Naive B cell (primary cell): ENCODE measurements around the gene SNX27. TPM values are rescaled to one million over a fixed set of nuclear protein-coding genes. Genes with fewer than 3 reads are reported as not detected.

Source experiments
- ATAC-seq, 2 donors: fragments of 150-1000 bp; cut with Tn5 transposase; 2 replicates each; pipeline ENCODE4 v1.10.0; 2021; ENCODE audit warnings: low read depth in 2 of 2, mild to moderate bottlenecking in 2 of 2, moderate library complexity in 2 of 2
- DNase-seq: peaks from one replicate; pipeline ENCODE4 v3.0.0; 2022
- H3K27ac Mint-ChIP-seq, 6 donors: one replicate each; pipeline ENCODE4 v1.8.0; 2020 to 2022; ENCODE audit warnings: mild to moderate bottlenecking in 6 of 6, mixed read lengths in 6 of 6, moderate library complexity in 5 of 6, inconsistent platforms in 2 of 6
- H3K27me3 Mint-ChIP-seq, 3 donors: one replicate each; pipeline ENCODE4 v1.8.0; 2021 to 2022; ENCODE audit warnings: mixed read lengths in 3 of 3, mild to moderate bottlenecking in 1 of 3
- H3K36me3 Mint-ChIP-seq, 2 donors: one replicate each; pipeline ENCODE4 v1.8.0; 2020 to 2022; ENCODE audit warnings: mixed read lengths in 2 of 2, inconsistent platforms in 1 of 2, mild to moderate bottlenecking in 1 of 2
- H3K4me1 Mint-ChIP-seq, 3 donors: one replicate each; pipeline ENCODE4 v1.8.0; 2020 to 2022; ENCODE audit warnings: mixed read lengths in 3 of 3, inconsistent platforms in 1 of 3, mild to moderate bottlenecking in 1 of 3, moderate library complexity in 1 of 3
- H3K4me3 Mint-ChIP-seq, 8 donors: one replicate each; pipeline ENCODE4 v1.8.0; 2020 to 2022; ENCODE audit warnings: mild to moderate bottlenecking in 8 of 8, mixed read lengths in 8 of 8, moderate library complexity in 8 of 8, inconsistent platforms in 2 of 8
- H3K9me3 Mint-ChIP-seq, 7 donors: one replicate each; pipeline ENCODE4 v1.8.0; 2020 to 2022; ENCODE audit warnings: mixed read lengths in 7 of 7, mild to moderate bottlenecking in 5 of 7, inconsistent platforms in 2 of 7, moderate library complexity in 1 of 7
- polyA plus RNA-seq, 6 donors: library from polyadenylated mRNA; unstranded; fragments of 300-500 nt; fragmentation: Illumina TruSeq; gene quantifications; one replicate each; pipeline ENCODE4 v1.2.3, GENCODE V29; 2021; ENCODE audit warnings: low read depth in 6 of 6

Gene SNX27
- polyA plus RNA-seq = 10 to 100 TPM in 5 of 6 donors, 1 to 10 TPM in 1; 4.2 to 17.2 (median 13.1) TPM

GRCh38 chr1:151611832-151612500 is at the start of gene SNX27:
Gene SNX27 (plus strand): TSS chr1:151612050. CDS start chr1:151612202, 152 bp downstream.
- H3K4me1 Mint-ChIP-seq = peaks cover 22 to 27% (median 24%) of the 10 kb centered on the region in 3 donors
- H3K9me3 Mint-ChIP-seq = no peaks in the 10 kb centered on the region
- peaks cover 14 to 18% (median 17%) of the 10 kb centered on the region in 3 donors for H3K27me3 Mint-ChIP-seq
- peak within 1 kb of the TSS; percentile 96 to 99 (median 97) for H3K4me3 Mint-ChIP-seq
- ATAC-seq (peak; percentile 94 to 96), DNase-seq (peak; percentile 84)
- peak within 1 kb of the TSS; percentile 89 to 96 (median 94) for H3K27ac Mint-ChIP-seq
- peaks cover 0 to 10% of the 10 kb centered on the region in 2 donors for H3K36me3 Mint-ChIP-seq

GRCh38 chr1:151562661-151563060 is 49.2 kb upstream of the SNX27 start:
- Mint-ChIP-seq H3K36me3 (no peaks in the 10 kb centered on the region), H3K4me3 (no peak overlapping the region), H3K27ac (no peak overlapping the region), H3K4me1 (no peaks in the 10 kb centered on the region), H3K9me3 (no peaks in the 10 kb centered on the region), H3K27me3 (peaks cover 0 to 7% (median 4%) of the 10 kb centered on the region in 3 donors)
- ATAC-seq (no peak), DNase-seq (no peak)

GRCh38 chr1:151563376-151563775 is 48.5 kb upstream of the SNX27 start:
- DNase-seq (no peak), ATAC-seq (no peak)
- Mint-ChIP-seq H3K27me3 (peaks cover 0 to 7% (median 4%) of the 10 kb centered on the region in 3 donors), H3K9me3 (no peaks in the 10 kb centered on the region), H3K36me3 (no peaks in the 10 kb centered on the region), H3K4me3 (no peak overlapping the region), H3K27ac (no peak overlapping the region), H3K4me1 (no peaks in the 10 kb centered on the region)

GRCh38 chr1:151565502-151566189 is 46.2 kb upstream of the SNX27 start:
- H3K36me3 Mint-ChIP-seq = peaks cover 0 to 4% of the 10 kb centered on the region in 2 donors
- ATAC-seq = no peak
- H3K27ac Mint-ChIP-seq = no peak overlapping the region
- H3K9me3 Mint-ChIP-seq = no peaks in the 10 kb centered on the region
- DNase-seq = no peak
- H3K27me3 Mint-ChIP-seq = peaks cover 0 to 4% (median 0%) of the 10 kb centered on the region in 3 donors
- no peak overlapping the region for H3K4me3 Mint-ChIP-seq
- H3K4me1 Mint-ChIP-seq = no peaks in the 10 kb centered on the region

- H3K4me1 Mint-ChIP-seq = no peaks in the 10 kb centered on the region
- no peak overlapping the region for H3K27ac Mint-ChIP-seq
- no peaks in the 10 kb centered on the region for H3K9me3 Mint-ChIP-seq
- no peak overlapping the region for H3K4me3 Mint-ChIP-seq
- H3K36me3 Mint-ChIP-seq = peaks cover 0 to 7% of the 10 kb centered on the region in 2 donors
- DNase-seq (no peak), ATAC-seq (no peak)
- no peaks in the 10 kb centered on the region for H3K27me3 Mint-ChIP-seq
These were observed 43.2 kb upstream of the SNX27 start for GRCh38 chr1:151568626-151569088.

GRCh38 chr1:151570819-151571218 is 41.0 kb upstream of the SNX27 start:
- Mint-ChIP-seq H3K9me3 (no peaks in the 10 kb centered on the region), H3K36me3 (peaks cover 0 to 7% of the 10 kb centered on the region in 2 donors), H3K4me3 (no peak overlapping the region), H3K4me1 (no peaks in the 10 kb centered on the region), H3K27me3 (no peaks in the 10 kb centered on the region), H3K27ac (no peak overlapping the region)
- ATAC-seq (no peak), DNase-seq (no peak)

GRCh38 chr1:151574575-151575529 is 37.0 kb upstream of the SNX27 start:
- no peaks in the 10 kb centered on the region for H3K9me3 Mint-ChIP-seq
- H3K27ac Mint-ChIP-seq = no peak overlapping the region
- H3K4me3 Mint-ChIP-seq = no peak overlapping the region
- ATAC-seq (no peak), DNase-seq (no peak)
- H3K27me3 Mint-ChIP-seq = no peaks in the 10 kb centered on the region
- H3K4me1 Mint-ChIP-seq = no peaks in the 10 kb centered on the region
- peaks cover 0 to 3% of the 10 kb centered on the region in 2 donors for H3K36me3 Mint-ChIP-seq

GRCh38 chr1:151577173-151577572 is 34.7 kb upstream of the SNX27 start:
- Mint-ChIP-seq H3K27me3 (no peaks in the 10 kb centered on the region), H3K27ac (no peak overlapping the region), H3K9me3 (no peaks in the 10 kb centered on the region), H3K4me3 (no peak overlapping the region), H3K4me1 (no peaks in the 10 kb centered on the region), H3K36me3 (peaks cover 0 to 3% of the 10 kb centered on the region in 2 donors)
- DNase-seq = no peak
- ATAC-seq = no peak

- Mint-ChIP-seq H3K27me3 (no peaks in the 10 kb centered on the region), H3K4me3 (no peak overlapping the region), H3K9me3 (no peaks in the 10 kb centered on the region), H3K27ac (no peak overlapping the region), H3K36me3 (no peaks in the 10 kb centered on the region), H3K4me1 (no peaks in the 10 kb centered on the region)
- ATAC-seq (no peak), DNase-seq (no peak)
These were observed 32.9 kb upstream of the SNX27 start for GRCh38 chr1:151578941-151579340.

- no peaks in the 10 kb centered on the region for H3K27me3 Mint-ChIP-seq
- DNase-seq = no peak
- H3K36me3 Mint-ChIP-seq = no peaks in the 10 kb centered on the region
- H3K4me1 Mint-ChIP-seq = no peaks in the 10 kb centered on the region
- no peak overlapping the region for H3K4me3 Mint-ChIP-seq
- peak overlapping the region in 1 of 6 donors; percentile 16 for H3K27ac Mint-ChIP-seq
- no peak for ATAC-seq
- no peaks in the 10 kb centered on the region for H3K9me3 Mint-ChIP-seq
These were observed 32.2 kb upstream of the SNX27 start for GRCh38 chr1:151579436-151580225.

- H3K27me3 Mint-ChIP-seq = no peaks in the 10 kb centered on the region
- no peak for DNase-seq
- no peaks in the 10 kb centered on the region for H3K36me3 Mint-ChIP-seq
- H3K9me3 Mint-ChIP-seq = no peaks in the 10 kb centered on the region
- no peak for ATAC-seq
- no peak overlapping the region for H3K27ac Mint-ChIP-seq
- H3K4me1 Mint-ChIP-seq = no peaks in the 10 kb centered on the region
- H3K4me3 Mint-ChIP-seq = no peak overlapping the region
These were observed 30.4 kb upstream of the SNX27 start for GRCh38 chr1:151581451-151581850.

GRCh38 chr1:151581921-151582320 is 29.9 kb upstream of the SNX27 start:
- no peak overlapping the region for H3K4me3 Mint-ChIP-seq
- no peaks in the 10 kb centered on the region for H3K9me3 Mint-ChIP-seq
- H3K4me1 Mint-ChIP-seq = no peaks in the 10 kb centered on the region
- DNase-seq (no peak), ATAC-seq (no peak)
- H3K36me3 Mint-ChIP-seq = no peaks in the 10 kb centered on the region
- no peaks in the 10 kb centered on the region for H3K27me3 Mint-ChIP-seq
- no peak overlapping the region for H3K27ac Mint-ChIP-seq

- H3K27ac Mint-ChIP-seq = no peak overlapping the region
- ATAC-seq (no peak), DNase-seq (no peak)
- no peaks in the 10 kb centered on the region for H3K9me3 Mint-ChIP-seq
- H3K4me1 Mint-ChIP-seq = no peaks in the 10 kb centered on the region
- peaks cover 0 to 9% (median 0%) of the 10 kb centered on the region in 3 donors for H3K27me3 Mint-ChIP-seq
- H3K4me3 Mint-ChIP-seq = no peak overlapping the region
- H3K36me3 Mint-ChIP-seq = no peaks in the 10 kb centered on the region
These were observed 28.1 kb upstream of the SNX27 start for GRCh38 chr1:151583796-151584195.
